Astrocyte of the cerebellum (primary cell): ENCODE results near the gene TNPO1.
"Not testable (repeated sequence)": the region's sequence is repeated elsewhere in the genome, so short reads cannot be mapped to it uniquely, and the experiment has no call there.

Source experiments
- DNase-seq: peaks from one replicate; pipeline ENCODE4 v3.0.0-alpha.2; 2011; ENCODE audit warnings: low read depth
- H3K4me3 ChIP-seq: 2 replicates; pipeline ENCODE4 v1.5.1; 2011; ENCODE audit warnings: mild to moderate bottlenecking, low read depth, low read length, moderate library complexity
- in situ Hi-C: cut with HindIII; loops from 2 replicates; pipeline ENCODE4 v1.10.0; 2017; ENCODE audit warnings: low sequenced_read_pairs
- TF ChIP-seq, protein P1 (sequence below): IDR thresholded peaks from 2 replicates; pipeline ENCODE4 v1.5.1; 2012; ENCODE audit warnings: low read length, low read depth, moderate library complexity, mild to moderate bottlenecking; ENCODE audit errors: missing control alignments

The TNPO1 gene

DNA sequence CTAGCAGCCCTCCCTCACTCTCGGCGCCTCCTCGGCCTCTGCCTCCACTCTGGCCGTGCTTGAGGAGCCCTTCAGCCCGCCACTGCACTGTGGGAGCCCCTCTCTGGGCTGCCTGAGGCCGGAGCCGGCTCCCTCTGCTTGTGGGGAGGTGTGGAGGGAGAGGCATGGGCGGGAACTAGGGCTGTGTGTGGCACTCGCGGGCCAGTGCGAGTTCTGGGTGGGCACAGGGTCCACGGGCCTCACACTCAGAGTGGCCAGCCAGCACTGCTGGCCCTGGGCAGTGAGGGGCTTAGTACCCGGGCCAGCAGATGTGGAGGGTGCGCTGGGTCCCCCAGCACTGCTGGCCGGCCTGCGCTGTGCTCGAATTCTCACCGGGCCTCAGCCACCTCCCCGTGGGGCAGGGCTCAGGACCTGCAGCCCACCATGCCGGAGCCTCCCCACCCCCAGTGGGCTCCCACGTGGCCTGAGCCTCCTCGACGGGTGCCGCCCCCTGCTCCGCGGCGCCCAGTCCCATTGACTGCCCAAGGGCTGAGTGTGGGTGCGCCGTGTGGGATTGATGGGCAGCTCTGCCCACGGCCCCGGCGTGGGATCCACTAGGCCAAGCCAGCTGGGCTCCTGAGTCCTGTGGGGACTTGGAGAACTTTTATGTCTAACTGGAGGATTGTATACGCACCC, 109.0 kb downstream of the TNPO1 start:
- H3K4me3 ChIP-seq = no peak overlapping the region
- no peak for DNase-seq
- TF ChIP-seq, protein P1, sequence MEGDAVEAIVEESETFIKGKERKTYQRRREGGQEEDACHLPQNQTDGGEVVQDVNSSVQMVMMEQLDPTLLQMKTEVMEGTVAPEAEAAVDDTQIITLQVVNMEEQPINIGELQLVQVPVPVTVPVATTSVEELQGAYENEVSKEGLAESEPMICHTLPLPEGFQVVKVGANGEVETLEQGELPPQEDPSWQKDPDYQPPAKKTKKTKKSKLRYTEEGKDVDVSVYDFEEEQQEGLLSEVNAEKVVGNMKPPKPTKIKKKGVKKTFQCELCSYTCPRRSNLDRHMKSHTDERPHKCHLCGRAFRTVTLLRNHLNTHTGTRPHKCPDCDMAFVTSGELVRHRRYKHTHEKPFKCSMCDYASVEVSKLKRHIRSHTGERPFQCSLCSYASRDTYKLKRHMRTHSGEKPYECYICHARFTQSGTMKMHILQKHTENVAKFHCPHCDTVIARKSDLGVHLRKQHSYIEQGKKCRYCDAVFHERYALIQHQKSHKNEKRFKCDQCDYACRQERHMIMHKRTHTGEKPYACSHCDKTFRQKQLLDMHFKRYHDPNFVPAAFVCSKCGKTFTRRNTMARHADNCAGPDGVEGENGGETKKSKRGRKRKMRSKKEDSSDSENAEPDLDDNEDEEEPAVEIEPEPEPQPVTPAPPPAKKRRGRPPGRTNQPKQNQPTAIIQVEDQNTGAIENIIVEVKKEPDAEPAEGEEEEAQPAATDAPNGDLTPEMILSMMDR = no peak
- in situ Hi-C loops = no loop called here

DNA sequence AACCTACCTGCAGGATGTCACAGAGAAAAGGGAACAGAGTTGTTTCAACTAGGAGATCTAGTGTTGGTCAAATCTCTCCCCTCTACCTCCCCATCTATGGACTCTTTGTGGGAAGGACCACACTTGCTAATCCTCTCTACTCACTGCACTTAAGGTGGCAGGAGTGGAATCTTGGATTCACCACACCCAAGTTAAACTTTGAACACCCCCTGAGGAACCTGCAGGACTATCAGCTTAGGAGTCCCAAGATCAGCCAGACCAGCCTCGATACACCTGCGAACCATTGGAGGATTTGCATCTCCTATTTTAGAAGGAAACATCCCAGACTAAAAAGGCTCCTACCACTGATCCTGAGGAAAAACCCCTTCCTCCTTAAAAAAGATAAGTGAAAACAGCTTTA, 116.2 kb downstream of the TNPO1 start:
- H3K4me3 ChIP-seq, in situ Hi-C loops: not testable (repeated sequence)

DNA sequence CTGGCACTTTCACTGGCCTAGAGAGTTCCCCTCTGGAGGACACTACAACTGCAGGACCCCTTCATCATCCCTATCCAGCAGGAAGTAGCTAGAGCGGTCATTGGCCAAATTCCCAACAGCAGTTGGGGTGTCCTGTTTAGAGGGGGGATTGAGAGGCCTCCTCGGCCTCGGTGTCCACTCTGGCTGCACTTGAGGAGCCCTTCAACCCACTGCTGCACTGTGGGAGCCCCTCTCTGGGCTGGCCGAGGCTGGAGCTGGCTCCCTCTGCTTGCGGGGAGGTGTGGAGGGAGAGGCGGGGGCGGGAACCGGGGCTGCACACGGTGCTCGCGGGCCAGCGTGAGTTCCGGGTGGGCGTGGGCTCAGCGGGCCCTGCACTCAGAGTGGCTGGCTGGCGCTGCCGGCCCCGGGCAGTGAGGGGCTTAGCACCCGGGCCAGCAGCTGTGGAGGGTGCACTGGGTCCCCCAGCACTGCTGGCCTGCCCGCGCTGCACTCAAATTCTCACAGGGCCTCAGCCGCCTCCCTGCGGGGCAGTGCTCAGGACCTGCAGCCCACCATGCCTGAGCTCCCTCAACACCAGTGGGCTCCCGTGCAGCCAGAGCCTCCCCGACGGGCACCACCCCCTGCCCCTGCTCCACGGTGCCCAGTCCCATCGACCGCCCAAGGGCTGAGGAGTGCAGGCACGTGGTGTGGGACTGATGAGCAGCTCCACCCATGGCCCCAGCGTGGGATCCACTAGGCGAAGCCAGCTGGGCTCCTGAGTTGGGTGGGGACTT, 118.7 kb downstream of the TNPO1 start:
- in situ Hi-C loops, H3K4me3 ChIP-seq, DNase-seq: not testable (repeated sequence)

More for the DNA sequence above, 116.2 kb downstream of the TNPO1 start:
- DNase-seq = not testable (repeated sequence)

DNA sequence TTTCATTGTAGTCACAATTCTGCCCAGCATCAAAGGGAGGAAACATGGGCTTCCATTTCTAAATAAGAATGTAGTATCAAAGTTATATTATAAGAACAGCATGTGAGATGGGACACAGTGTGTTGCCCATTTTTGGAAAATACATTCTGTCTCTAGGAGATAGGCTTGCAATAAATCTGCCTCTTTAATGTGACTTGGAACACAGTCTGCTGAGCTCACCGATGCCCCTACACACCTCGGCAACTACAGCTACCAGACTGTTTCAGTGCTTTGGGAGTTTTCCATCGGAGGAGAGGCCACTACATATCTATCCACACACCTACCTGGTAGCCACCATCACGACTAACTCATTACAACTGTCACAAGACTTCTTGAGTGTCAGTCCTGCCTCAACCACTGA, 120.4 kb downstream of the TNPO1 start:
- TF ChIP-seq, protein P1 = no peak
- no peak overlapping the region for H3K4me3 ChIP-seq
- in situ Hi-C loops = no loop called here
- no peak for DNase-seq

DNA sequence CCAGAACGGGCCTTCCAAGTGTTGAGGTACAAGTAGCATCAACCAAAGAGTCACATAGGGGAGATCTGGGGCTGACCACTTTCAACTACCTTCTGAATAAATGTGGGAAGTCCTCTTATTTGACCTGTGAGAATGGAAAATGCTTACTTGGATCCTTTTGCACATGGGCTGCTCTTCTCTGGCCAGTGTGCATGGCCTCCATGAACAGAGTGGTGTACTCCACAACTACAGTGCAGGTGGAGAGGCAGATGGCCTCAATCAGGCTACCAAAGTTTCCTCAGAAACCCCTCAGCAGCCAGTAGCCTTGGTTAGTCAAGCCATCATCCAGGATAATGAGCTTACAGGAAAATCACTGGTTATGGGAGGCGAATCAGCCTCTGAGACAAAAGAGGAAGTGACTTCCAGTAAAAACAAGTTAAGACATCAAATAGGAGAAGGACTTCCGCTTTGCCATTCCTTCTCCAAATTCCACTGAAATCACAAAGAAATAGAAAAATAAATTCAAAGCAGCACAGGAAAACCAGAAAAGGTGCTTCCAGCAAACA, 121.1 kb downstream of the TNPO1 start:
- TF ChIP-seq, protein P1 = no peak
- DNase-seq = no peak
- no peak overlapping the region for H3K4me3 ChIP-seq
- in situ Hi-C loops = no loop called here

DNA sequence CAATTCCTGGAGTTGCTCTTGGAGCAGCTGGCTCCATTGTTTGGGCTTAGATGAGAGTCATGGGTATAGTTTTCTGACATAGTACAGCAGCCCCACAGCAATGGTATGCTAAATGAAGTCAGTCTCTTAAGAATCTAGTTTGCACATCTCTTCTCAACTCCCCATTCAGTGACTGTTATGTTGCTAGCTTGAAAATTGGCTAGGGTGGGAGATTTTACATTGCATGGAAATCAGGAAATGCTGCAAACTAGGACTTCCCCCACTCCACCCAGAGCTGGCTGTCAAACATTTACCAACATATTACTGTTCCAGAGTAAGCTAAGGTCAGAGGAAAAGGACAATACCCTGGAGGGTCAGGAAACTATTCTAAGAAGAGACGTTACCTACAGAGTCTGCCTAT, 121.7 kb downstream of the TNPO1 start:
- TF ChIP-seq, protein P1 = no peak
- no peak overlapping the region for H3K4me3 ChIP-seq
- in situ Hi-C loops = no loop called here
- no peak for DNase-seq

DNA sequence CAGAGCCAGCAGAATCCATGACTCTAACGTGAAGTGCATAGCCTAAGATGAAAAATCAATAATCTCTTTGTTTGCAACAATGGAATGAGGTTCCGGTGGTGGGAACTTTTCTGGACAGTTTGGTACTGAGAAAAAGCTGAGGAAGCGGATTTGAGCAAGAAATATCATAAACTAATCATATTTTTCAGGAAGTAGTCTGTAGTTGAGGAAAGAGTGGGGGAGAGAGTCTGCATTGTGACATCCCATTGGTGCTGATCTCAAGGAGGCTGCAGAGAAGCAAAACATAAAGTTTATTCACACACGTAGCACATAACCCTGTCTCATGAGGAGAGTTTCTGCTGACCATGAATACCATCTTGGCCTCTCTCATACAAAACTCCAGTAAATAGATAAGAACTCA, 123.6 kb downstream of the TNPO1 start:
- TF ChIP-seq, protein P1 = no peak
- DNase-seq = no peak
- no peak overlapping the region for H3K4me3 ChIP-seq
- in situ Hi-C loops = no loop called here
